HuH-7 (cell line): Measurements from ENCODE around the gene PTH2.
A peak's percentile ranks its signal among the peaks of the same experiment; 100 is the strongest.

Experiments
- DNase-seq: peaks from one replicate; pipeline ENCODE4 v3.0.0; 2011; ENCODE audit warnings: low spot score

The PTH2 gene

DNA sequence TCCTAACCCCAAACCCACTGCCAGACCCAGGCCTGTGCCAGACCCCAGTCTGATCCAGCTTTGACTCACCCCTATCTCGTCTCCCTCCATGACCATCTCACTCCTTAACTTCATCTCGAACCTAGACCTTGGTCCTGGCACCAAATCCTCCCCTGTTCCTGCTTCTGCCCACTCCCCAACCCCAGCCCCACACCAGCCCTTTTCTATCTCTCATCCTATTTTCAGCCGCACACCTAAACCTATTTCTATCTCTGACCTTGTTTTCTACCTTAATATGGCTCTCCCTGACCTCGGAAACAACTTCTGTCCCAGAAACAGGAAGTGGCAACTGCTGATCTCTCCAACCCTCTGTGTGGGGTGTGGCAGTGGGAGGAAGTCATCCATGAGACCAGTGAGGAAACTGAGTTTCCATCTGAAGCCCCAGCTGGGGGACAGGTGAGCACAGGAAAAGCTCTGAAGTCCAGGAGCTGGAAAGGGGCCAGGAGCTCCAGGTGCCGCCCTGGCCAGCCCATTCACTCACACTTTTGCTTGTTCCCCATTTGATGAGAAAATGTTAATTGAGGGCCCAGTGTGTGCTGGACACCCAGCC, 13.7 kb downstream of the PTH2 start:
- no peak for DNase-seq

DNA sequence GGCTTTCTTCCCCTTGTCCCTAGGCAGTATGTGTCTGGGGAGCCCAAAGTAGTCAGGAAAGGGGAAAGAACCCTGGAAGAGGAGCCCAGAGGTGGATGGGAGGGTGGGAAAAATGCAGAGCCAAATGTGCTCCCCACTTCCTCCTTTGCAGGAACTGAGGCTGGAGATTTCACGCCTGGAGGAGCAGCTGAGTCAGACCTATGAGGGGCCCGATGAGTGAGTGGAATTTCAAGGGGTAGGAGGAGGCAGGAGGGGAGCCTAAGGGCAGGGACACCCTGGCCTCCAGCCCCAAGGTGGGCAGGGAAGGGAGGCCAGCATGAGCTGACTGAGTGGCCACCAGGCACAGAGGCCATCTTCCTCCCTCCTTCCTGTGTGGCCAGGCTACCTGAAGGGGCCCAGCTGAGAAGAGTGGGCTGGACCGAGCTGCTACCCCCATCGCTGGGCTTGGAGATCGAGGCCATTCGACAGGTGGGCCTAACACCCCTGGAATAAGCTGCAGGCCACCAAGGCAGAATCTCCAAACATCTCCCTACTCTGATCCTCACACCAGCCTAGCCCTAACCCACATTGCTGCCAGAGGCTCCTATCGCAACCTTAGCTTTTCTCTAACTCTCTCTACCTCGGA, 14.3 kb downstream of the PTH2 start:
- no peak for DNase-seq

DNA sequence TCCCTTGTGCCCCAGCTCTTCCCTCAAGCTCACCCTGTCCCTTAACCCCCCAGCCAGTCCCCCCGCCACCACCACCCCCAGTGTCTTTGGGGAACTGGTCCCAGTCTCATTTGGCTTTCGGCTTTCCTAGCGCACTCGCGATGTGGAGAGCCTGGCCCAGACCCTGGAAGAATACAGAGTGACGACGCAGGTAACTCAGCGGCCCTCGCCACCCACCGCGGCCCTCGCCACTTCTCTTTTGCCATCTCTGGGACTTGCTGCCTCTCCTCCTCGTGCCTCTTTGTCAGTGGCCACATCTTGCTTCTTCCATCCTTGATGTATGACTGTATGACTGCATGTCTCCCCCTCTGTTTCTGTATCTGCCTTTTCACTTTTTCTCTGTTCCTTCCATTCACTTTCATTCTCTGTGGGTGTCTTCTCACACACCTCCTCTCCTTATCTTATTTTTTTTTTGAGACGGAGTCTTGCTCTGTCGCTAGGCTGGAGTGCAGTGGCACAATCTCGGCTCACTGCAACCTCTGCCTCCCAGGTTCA, 15.7 kb downstream of the PTH2 start:
- no peak for DNase-seq

DNA sequence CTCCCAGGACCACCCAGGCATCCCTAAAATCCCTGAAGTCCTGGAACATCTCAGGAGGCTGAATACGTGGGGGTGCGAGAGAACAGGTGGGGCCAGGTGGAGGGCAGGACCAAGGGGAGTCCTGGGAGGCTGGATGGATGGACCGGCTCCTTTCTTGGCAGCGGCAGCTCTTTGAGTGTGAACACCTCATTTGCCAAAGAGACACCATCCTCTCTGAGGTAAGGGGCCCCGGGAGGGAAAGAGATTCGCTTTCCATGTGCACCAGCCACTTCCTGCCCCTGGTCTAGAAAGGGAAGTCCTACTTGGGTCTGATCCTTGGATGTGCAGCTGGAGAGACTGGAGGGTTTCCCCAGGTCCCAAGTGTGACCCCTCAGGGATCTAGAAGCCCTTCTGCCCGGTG, 16.2 kb downstream of the PTH2 start:
- DNase-seq: no peak

DNA sequence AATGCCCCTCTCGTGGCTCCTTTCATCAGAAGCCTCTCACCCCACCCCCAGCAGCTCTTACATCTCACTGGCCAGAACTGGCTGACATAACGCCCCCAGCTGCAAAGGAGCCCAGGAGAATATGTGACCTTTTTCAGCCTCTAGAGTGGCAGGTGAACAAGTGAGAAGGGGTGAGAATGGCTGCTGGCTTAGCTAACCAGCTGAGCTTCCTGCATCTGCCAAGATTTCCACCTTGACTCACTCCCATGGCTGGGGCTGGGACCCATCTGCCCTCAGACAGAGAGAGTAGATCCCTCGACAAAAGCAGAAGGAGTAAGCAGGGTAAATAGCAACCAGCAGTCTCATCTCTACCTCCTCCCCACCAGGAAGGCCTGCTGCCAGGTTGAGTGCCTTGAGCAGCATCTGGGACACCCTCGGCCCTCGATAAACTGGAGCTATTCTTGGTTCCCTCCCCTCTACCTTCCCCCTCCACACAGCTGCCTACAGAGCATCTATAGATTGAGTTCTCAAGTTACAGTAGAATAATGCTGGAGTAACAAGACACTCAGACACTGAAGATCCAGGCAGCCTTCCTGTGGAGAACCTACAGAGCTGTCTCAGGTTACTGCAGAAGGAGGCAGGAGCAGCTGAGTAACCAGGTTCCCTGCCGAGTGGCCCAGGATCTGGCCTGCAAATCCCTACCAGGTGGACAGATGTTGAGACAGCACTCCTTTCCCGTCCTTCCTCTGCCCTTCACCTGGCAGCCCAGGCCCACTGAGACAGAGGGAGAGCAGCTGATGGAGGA, 19.6 kb downstream of the PTH2 start:
- DNase-seq: no peak

DNA sequence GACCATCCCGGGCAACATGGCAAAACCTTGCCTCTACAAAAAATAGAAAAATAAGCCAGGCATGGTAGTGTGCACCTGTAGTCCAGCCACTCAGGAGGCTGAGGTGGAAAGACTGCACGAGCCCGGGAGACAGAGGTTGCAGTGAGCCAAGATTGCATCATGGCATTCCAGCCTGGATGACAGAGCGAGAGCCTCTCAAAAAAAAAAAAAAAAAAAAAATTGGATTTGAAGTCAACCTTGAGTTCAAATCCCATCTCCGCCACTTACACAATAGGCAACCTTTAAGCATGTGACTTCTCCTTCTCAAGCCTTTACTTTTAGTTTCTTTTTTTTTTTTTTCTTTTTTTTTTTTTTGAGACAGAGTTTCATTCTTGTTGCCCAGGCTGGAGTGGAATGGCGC, 23.2 kb downstream of the PTH2 start:
- DNase-seq: no peak

DNA sequence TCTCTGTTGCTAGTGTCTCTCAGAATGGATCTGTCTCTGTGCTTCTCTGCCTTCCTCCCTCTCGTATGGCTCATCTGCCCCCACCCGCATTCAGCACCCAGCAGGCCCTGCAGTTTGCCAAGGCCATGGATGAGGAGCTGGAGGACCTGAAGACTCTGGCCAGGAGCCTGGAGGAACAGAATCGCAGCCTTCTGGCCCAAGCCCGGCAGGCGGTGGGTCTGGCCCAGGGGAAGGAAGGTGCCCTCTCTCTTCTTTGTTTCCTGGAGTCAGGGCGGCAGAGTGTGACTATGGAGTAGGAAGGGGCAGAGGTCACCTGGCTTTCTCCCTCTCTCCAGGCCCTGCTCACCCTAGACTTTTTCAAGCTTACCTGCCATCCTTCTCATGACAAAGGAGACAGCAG, 24.3 kb downstream of the PTH2 start:
- DNase-seq: no peak

DNA sequence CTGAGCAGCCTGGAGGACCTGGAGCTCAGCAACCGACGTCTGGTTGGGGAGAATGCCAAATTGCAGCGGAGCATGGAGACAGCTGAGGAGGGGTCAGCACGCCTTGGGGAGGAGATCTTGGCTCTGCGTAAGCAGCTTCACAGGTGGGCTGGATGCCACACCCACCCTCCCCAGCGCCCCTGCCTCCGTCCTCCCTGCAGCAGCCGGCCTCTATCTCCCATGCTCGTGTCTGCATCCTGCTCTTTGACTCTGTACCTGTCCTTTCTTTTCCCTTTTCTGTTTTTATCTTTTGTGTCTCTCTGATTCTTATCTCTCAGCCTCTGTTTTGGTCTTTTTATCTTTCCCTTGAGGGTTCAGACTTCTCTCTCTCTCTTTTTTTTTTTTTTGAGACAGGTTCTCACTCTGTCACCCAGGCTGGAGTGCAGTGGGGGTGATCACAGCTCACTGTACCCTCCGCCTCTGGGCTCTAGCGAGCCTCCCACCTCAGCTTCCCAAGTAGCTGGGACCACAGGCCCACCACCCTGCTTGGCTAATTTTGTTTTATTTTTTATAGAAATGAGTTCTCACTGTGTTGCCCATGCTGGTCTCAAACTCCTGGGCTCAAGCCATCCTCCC, 25.1 kb downstream of the PTH2 start:
- DNase-seq: no peak

DNA sequence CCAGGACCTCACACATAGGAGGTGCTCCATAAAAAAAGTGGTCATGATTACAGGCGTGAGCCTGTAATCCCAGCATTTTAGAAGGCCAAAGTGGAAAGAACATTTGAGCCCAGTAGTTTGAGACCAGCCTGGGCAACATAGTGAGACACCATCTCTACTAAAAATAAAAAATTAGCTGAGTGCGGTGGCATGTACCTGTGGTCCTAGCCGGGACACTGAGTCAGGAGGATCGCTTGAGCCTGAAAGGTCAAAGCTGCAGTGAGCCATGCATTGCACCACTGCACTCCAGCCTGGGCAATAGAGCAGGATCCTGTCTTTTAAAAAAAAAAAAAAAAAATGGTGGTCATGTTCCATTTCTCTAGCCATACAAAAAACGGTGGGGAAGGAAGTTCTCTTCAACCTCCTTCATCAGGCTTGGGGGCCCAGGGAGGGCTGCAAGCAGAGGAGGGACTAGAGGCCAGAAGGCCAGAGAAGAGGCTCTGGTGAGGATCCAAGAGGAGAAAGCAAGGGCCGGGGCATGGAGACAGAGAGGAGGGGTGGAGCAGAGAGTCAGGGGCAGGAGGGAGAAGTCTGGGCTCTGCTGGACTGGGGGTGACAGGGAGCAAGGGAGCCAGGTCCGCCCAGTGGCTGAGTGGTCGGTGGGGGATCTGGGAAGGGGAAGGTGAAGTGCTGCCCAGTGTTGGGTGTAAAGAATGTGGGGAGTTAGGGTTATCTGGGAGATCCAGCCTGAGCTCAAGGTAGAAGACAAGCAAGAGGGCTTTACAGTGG, 26.3 kb downstream of the PTH2 start:
- DNase-seq: no peak

DNA sequence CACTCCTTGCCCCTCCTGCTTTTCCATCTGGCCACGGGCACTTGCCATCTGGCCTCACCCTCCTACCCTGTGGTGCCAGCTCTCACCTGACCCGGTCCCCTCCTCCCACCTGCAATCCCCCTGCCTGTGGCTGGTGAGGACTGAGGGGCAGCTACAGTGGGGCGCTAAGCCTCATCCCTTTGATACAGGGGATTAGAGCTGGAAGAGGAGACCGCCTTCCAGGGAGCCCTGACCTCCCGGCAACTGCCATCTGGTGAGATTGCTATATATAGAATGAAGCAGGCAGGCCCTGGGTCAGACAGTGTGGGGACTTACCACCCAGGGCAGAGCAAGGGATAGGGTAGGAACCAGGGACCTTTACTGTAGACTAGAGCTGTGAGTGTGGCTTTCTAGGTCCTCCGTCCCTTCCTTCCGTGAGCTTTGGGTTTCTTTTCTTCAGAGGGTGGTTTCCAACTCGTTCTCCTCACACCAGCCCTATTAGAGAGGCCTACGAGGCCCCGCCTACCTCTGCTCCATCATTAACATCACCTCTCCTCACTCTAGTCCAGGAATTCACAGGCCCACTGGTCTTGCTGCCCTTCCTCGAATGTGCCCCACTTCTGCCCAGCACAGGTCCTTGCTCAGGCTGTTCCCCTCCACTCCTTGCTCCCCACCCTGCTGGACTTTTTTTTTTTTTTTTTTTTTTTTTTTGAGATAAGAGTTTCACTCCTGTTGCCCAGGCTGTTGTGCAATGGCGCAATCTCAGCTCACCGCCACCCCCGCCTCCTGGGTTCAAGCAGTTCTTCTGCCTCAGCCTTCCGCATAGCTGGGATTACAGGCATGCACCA, 27.4 kb downstream of the PTH2 start:
- DNase-seq: no peak

DNA sequence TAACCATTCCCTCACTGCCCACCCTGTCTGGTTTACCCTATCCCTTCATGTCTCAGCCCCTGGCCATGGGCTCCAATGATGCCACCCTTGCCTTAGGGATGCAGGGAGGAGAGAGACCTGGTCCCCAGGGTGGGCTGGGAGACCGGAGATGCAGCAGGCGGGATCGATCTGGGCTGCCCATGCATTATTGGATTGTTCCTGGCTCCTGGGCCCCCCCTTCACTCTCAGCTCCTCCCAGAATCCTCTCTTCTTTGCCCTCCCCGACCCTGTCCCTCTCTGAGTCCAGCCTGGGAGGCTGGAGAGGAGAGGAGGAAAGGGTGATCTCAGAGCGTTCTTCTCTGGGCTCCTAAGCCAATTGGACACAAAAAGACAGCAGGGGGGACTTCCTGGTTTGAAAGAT, 29.4 kb downstream of the PTH2 start:
- no peak for DNase-seq

DNA sequence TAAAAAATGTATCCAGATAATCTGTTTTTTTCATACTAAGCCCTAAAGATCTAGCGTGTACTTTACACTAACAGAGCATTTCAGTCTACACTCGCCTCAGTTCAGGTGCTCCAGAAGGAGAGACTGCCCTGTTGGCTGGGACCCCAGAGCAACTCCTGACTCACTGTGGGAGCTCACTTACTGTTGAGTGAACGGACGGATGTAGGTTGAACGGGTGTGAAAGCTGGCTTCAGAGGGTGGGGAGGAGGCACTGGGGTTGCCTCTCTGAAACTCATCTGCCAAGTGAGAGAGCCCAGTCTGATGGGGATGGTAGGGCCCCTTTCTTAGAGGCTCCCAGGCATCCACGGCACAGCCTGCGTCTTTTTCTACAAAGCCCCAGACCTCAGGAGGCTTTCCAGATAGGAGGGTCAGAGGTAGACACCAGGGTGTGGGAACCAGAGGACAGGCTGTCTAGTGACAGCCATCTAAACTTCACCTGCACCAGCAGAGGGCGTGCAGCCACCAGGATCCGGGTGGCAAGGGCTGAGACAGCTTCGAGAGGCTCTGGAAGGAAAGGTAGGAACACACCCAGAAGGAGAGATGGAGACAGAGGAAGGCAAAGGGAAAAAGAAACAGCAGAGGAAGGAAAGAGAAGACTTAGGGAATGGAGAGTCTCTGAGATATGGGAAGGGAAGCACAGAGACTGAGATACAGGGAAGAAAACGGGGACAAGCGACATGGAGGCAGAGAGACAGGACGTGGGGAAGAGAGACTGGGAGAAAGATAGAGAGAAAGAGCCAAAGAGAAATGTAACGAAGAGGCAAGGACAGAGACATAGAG, 31.5 kb downstream of the PTH2 start:
- peak; percentile 91 for DNase-seq

DNA sequence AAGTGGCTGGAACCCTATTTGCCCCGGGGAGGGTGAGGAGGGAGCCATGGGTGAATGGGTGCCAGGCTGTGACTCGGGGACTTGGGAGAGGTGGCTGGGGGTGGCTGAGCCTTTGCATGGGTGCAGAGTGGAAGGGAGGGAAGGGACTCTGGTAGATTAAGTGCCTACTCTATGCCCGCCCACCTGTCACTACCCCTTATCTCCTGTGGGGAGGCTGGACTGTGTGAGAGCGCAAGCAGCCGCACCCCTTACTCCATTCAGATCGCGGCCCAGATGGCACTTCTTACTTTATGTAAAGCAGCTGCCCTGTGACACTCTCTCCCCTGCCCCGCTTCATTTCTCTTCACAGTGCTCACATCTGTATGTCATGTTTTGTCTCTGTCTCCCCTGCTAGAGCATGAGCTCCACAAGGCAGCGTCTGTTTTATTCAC, 32.3 kb downstream of the PTH2 start:
- no peak for DNase-seq

DNA sequence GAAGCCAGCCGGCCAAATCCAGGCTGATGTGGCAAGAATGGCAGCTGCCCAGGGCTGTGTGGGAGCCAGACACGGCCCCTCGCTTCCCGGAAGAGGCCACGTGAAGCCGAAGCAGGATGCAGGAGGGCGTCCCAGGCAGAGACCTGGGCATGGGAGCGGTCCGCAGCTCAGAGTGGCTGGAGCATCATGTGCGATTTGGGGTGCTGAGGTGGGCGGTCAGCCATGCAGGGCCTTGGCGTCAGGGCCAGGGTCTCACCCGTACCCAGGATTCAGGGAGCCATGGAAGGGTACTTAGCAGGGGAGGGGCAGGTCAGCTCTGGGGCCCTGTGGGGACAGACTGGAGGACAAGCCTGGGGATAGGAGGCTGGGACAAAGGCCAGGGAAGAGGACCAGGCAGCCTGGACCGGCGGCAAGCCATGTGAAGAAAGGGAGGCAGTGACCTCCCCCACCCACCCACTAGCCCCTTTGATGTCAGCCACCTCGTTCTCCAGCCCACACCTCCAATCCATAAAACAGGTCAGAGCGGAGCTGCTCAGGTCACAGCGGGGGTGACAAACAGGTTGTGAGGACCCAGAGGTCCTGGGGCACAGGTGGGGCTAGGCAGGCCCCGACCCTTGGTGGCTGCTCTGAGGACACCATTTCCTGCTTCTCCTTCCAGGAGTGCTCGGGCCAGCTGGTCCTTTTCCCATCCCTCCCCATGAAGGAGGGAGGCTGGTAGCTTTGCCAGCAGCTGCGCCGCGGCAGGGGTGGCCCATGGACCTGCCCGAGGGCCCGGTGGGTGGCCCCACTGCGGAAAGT, 32.9 kb downstream of the PTH2 start:
- DNase-seq: no peak

DNA sequence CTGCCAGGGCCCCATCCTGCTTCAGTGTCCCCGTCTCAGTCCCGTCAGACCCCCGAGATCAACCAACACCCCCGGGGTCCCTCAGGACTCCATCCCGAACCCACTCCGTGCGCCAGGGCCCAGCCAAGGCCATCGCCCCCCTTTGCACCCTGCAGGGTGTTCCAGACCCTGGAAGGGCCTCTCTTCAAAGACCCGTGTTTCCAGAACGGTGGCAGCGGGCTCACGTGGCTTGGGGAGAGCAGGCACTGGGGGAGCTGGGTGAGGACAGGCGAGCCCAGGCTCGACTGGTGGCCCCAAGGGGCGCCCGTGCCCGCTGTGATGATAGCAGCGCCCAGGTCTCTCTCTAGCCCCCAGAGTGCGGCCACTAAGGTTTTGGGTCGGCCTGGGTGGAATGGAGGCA, 33.8 kb downstream of the PTH2 start:
- no peak for DNase-seq

DNA sequence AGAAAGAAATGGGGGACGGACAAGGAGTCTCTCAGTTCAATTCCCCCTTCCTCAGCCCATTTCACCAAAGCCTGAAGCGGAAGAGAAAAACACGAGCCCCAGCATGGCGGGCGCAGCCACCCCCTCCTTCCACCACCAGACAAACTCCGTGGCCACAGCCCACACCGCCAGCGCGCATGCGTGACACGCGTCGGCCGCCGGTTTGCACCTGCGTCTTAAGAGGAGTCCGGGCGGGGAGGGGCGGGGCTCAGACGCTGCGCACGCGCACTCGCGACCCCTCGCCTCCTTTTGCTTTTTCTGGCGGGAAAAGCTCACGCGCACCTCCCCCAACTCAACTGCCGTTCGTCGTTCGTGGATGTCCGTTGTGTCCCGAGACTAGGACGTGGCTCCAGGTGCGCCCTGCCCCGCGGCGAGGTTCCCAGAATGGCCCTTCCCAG, 35.3 kb downstream of the PTH2 start, which contains the start of gene KASH5:
KASH5 (plus strand) TSS at position 314 of the 437 bp plus-strand sequence. CDS start 2,635 bp downstream, outside the sequence.
- DNase-seq: peak; percentile 42

DNA sequence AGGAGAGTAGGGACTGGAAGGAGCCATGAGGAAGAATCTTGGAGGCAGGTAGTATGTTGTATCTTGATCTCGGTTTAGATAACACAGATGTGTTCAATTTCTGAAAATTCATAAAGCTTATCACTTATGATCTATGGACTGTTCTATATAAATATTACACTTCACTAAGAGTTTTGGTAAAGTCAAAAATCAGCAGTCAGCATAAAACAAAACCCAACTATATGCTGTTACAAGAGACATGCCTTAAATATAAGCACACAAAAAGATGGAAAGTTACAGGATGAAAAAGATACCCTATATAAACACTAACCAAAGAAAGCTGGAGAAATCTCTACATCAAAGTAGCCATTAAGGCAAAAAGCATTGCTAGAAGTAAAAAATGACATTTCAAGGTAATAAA, 39.6 kb downstream of the PTH2 start:
- DNase-seq: no peak

DNA sequence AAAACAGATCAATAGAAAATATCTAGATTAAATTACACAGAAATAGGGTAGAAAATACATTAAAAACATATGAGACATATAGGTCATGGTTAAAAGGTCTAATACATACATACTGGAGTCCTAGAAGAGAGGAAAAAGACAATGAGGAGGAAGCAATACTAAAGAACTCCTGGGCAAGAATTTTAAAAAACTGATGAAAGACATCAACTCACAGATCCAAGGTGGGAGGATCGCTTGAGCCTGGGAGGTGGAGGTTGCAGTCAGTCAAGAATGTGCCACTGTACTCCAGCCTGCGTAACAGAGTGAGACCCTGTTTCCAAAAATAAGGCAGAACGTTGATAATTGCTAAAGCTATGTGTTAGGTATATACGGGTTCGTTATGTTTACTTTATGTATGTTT, 40.6 kb downstream of the PTH2 start:
- DNase-seq: no peak

DNA sequence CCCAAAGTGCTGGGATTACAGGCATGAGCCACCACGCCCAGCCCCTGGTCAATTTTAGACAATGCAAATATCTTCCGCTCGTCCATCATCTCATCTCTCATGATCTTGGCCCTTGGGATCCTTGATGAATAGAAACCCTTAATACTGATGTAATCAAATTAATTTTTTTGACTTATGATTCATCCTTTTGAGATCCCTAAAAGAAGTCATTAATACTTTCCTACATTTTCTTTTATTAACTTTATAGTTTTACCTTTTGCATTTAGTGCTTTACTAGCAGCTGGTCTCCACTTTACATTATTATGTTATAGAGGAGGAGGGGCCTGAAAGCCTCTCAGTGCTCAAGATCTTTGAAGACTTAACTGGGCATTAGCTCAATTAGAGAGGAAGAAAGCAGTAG, 42.9 kb downstream of the PTH2 start:
- DNase-seq: no peak
